AG09319 (cell line): ENCODE measurements around the gene PREX1.
A peak's percentile ranks its signal among the peaks of the same experiment; 100 is the strongest.

ENCODE experiments used
- DNase-seq: peaks from one replicate; pipeline ENCODE4 v3.0.0-alpha.2; 2010; ENCODE audit warnings: low read depth; ENCODE audit errors: extremely low read depth
- TF ChIP-seq, protein P1 (sequence below): IDR thresholded peaks from 2 replicates; pipeline ENCODE4 v1.5.1; 2011; ENCODE audit warnings: low read depth, mild to moderate bottlenecking, inconsistent platforms, low read length, moderate library complexity

PREX1 gene

DNA sequence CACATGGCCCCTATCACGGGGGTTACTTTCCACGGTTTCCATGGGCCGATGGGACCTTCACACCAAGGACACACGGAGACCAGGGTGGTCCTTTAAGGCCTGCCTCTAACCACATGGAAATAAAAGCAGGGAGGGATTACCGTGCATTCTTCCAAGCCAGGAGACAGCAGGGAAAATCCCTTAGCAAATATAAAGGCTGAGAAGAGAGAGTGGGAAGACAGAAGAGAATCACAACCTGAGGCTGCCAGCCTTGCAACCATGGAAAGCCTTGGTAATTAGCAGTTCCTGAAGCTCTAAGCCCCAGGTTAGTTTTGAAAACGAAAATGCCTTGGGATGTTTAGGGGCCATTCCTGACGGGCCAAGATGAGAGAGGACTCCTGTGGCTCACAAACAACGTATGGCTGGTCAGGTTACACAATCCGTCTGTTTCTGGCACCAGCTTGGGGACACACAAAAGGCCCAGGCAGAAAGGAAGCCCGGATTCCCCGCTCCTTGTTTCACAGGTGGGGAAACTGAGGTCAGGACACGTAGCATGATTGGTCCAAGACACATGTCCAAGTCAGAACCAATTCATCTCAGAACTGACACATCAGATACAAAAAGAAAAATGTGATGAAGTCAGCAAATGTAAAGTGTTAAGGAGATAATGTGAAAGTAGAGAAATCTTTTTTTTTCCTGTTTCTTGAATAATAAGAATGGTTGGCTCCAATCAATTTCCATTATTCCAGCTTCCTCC, 2.8 kb downstream of the PREX1 start:
- TF ChIP-seq, protein P1, sequence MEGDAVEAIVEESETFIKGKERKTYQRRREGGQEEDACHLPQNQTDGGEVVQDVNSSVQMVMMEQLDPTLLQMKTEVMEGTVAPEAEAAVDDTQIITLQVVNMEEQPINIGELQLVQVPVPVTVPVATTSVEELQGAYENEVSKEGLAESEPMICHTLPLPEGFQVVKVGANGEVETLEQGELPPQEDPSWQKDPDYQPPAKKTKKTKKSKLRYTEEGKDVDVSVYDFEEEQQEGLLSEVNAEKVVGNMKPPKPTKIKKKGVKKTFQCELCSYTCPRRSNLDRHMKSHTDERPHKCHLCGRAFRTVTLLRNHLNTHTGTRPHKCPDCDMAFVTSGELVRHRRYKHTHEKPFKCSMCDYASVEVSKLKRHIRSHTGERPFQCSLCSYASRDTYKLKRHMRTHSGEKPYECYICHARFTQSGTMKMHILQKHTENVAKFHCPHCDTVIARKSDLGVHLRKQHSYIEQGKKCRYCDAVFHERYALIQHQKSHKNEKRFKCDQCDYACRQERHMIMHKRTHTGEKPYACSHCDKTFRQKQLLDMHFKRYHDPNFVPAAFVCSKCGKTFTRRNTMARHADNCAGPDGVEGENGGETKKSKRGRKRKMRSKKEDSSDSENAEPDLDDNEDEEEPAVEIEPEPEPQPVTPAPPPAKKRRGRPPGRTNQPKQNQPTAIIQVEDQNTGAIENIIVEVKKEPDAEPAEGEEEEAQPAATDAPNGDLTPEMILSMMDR: no peak
- no peak for DNase-seq

DNA sequence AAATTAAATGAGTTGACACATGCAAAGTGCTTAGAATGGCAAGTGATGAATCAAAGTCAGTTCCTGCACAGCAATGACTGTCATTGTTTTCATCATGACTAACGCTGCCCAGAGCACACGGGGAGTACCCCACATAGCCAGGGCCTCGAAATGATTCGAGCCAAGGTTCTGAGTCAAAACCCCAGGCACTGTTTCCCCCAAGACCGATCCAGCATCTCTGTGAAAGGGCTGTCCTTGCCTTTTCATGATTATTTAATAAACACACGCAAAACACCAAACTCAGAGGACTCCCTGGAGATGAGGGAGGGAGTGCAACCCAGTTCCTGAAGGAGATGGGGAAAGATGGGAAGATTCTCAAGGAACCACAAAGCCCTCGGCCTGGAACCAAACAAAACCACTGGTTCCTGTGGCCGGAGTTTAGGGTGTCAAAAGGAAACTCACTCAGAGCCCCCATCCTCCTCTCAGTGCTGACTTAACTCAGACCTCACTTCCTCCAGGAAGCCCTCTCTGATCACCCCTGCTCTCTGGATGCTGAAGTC, 3.8 kb downstream of the PREX1 start:
- peak; percentile 42 for DNase-seq
- TF ChIP-seq, protein P1: no peak

DNA sequence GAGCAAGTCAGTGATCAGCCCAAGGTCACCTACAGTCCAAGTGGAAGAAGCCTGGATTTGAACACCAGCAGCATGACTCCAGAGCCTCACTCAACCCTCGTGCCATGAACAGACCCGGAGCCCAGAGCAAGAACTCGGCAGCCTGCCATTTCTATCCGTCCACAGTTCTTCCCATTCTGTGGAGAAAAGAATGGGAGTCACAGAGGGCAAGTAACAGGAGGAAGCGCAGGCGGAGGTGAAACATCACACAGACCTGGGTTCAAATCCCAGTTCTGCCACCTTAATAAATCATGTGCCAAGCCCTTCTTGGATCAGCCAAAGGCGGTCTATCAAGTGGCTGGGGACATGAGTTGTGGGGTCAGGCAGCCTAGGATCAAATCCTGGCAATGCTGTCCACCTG, 4.3 kb downstream of the PREX1 start:
- DNase-seq: no peak
- TF ChIP-seq, protein P1: no peak

DNA sequence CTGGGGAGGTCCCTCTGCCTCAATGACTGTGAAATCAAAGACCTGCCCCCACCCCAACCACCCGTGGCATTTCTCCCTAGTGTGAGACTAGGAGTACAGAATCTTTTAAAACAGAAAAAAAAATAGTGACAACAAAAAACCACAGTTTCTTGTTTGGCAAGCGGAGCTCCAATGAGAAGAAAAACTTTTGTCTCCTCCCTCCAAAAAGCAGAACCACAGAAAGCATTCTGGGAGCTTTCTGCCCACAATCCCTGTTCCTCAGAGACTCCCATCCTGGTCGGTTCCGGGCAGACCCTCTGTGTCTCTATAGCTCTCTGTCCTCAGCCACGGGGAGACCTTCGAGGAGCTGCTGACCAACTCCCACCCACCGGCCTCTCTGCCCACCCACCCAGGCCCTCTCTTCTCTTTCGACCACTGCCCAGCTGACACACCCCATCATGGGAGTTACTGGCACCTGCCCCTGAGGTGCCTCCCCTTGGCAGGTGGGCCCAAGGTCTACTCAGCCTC, 4.9 kb downstream of the PREX1 start:
- no peak for DNase-seq
- TF ChIP-seq, protein P1: no peak

DNA sequence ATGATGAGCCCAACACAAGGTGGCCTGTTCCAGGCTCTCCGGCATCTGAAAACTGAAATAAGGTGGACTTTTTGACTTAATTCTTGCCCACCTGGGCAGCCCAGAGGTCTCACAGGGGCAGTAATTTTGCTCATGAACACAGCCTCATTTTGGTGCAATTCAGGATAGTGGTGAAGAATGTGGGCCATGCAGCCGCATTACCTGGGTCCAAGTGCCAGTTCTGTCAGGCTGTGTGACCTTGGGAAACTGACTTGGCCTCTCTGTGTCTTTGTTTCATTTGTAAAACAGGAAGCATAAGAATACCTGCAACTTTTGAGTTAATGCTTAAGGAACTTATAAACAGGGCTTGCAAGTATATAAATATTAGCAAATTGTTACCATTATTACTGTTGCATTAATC, 5.6 kb downstream of the PREX1 start:
- TF ChIP-seq, protein P1: no peak
- DNase-seq: no peak

DNA sequence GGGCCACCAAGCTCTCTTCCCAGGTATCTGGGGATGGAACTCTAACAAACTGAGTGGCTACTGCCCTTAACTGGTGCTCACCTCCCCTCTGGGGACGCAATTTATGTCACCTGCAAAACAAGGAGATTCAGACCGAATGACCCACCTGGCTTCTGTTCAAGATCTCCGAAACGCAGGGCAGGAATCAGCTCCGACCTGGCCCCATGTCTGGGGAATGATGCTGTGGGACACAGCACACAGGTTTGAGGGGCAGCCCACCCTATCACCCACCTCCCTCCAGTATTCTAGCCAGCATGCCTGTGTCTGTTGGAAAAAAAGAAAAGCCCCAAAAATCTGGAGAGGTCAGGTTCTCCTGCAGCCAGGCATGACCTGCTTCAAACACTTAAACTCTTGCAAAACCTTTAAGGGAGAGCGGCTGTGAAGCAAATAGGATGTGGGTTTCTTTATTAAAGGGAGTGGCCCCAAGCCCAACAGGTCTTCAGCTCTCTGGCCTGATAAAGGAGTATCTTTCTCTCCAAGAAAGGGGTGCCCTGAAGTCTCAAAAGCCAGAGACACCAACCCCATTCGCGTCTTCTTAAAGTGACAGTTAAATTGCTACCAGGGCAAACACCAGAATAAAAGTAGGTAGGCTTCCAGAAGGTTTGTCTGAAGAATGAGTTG, 6.4 kb downstream of the PREX1 start:
- DNase-seq: no peak
- TF ChIP-seq, protein P1: no peak

DNA sequence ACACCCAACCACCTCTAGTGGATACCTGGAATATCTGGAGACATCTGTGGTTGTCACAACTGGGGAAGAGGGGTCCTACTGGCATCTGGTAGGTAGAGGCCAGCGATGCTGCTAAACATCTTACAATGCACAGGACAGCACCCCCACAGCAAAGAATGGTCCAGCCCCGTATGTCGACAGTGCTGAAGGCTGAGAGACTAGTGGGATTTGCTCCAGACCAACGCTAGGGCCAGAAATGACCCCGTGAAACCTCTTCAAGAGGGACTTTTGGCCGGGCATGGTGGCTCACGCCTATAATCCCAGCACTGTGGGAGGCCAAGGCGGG, 7.2 kb downstream of the PREX1 start:
- TF ChIP-seq, protein P1: no peak
- DNase-seq: no peak
